K562 treated with DMSO at 1 percent for 12 hours (cell line): ENCODE data around the gene FAM90A26. TPM values are rescaled to one million over a fixed set of nuclear protein-coding genes. Genes with fewer than 3 reads are reported as not detected.

Experiments
- total RNA-seq: library from RNA; unstranded; fragments of 300-600 nt; gene quantifications from 2 replicates; pipeline ENCODE4 v1.2.3, GENCODE V29; 2022; ENCODE audit not compliant: insufficient read depth

Gene FAM90A26
- not detected in 2 replicates for total RNA-seq

GRCh38 chr4:9169791-9170459 is at the start of gene FAM90A26:
TSS of gene FAM90A26 (plus strand) at chr4:9170409. CDS start at chr4:9173173, 2,764 bp downstream.

GRCh38 chr4:9210357-9210756 is 40.1 kb downstream of the FAM90A26 start, which contains the start of gene USP17L10:
TSS of gene USP17L10 (plus strand) at chr4:9210657. CDS start at chr4:9210657, 0 bp downstream.

GRCh38 chr4:9215105-9215504 is 44.9 kb downstream of the FAM90A26 start, which contains the start of gene USP17L11:
TSS of gene USP17L11 (plus strand) at chr4:9215405. CDS start at chr4:9215405, 0 bp downstream.

GRCh38 chr4:9219852-9220251 is 49.6 kb downstream of the FAM90A26 start, which contains the start of gene USP17L12:
TSS of gene USP17L12 (plus strand) at chr4:9220152. CDS start at chr4:9220152, 0 bp downstream.

GRCh38 chr4:9224596-9224995 is 54.4 kb downstream of the FAM90A26 start, which contains the start of gene USP17L13:
TSS of gene USP17L13 (plus strand) at chr4:9224896. CDS start at chr4:9224896, 0 bp downstream.

Other genes with a start within 250 kb of the FAM90A26 start
- gene USP17L10, start 40.2 kb downstream of the FAM90A26 start, total RNA-seq = not detected in 2 replicates
- gene USP17L11, start 45.0 kb downstream of the FAM90A26 start, total RNA-seq = not detected in 2 replicates
- not detected in 2 replicates for gene USP17L12, start 49.7 kb downstream of the FAM90A26 start, total RNA-seq
- not detected in 2 replicates for gene USP17L13, start 54.5 kb downstream of the FAM90A26 start, total RNA-seq
- gene USP17L15, start 64.0 kb downstream of the FAM90A26 start, total RNA-seq = not detected in 2 replicates
- gene USP17L17, start 73.5 kb downstream of the FAM90A26 start, total RNA-seq = not detected in 2 replicates
- gene USP17L18, start 78.2 kb downstream of the FAM90A26 start, total RNA-seq = not detected in 2 replicates
- not detected in 2 replicates for gene USP17L19, start 83.0 kb downstream of the FAM90A26 start, total RNA-seq
- not detected in 2 replicates for gene USP17L20, start 87.7 kb downstream of the FAM90A26 start, total RNA-seq
- gene USP17L21, start 92.5 kb downstream of the FAM90A26 start, total RNA-seq = not detected in 2 replicates
- gene USP17L22, start 97.2 kb downstream of the FAM90A26 start, total RNA-seq = not detected in 2 replicates
- not detected in 2 replicates for gene USP17L24, start 154.8 kb downstream of the FAM90A26 start, total RNA-seq
- not detected in 2 replicates for gene USP17L25, start 159.5 kb downstream of the FAM90A26 start, total RNA-seq
- gene USP17L26, start 164.2 kb downstream of the FAM90A26 start, total RNA-seq = not detected in 2 replicates
- not detected in 2 replicates for gene USP17L5, start 169.0 kb downstream of the FAM90A26 start, total RNA-seq
- not detected in 2 replicates for gene USP17L27, start 173.7 kb downstream of the FAM90A26 start, total RNA-seq
- not detected in 2 replicates for gene USP17L28, start 178.5 kb downstream of the FAM90A26 start, total RNA-seq
- gene USP17L29, start 183.2 kb downstream of the FAM90A26 start, total RNA-seq = not detected in 2 replicates
- not detected in 2 replicates for gene USP17L30, start 192.7 kb downstream of the FAM90A26 start, total RNA-seq